ENCODE measurements around the gene MYORG. TPM values are rescaled to one million over a fixed set of nuclear protein-coding genes. Genes with fewer than 3 reads are reported as not detected.

Gene MYORG
- total and polyA plus RNA-seq, 2 experiments from 2014 or later: 23.4 to 32.2 TPM

GRCh38 chr9:34331196-34331595 is 45.5 kb downstream of the MYORG start:
- Histone ChIP-seq H3K4me2 (no peak overlapping the region), H3K4me3 (no peak overlapping the region), H3K27me3 (no peaks in the 10 kb centered on the region), H2AFZ (no peak overlapping the region), H3K9me2 (replicated peaks; ENCODE audit: insufficient read depth) (no peaks in the 10 kb centered on the region), H3K9me3 (ENCODE audit: low read depth) (no peaks in the 10 kb centered on the region), H3K79me2 (peaks cover 33% of the 10 kb centered on the region), H3K36me3 (replicated peaks; ENCODE audit: insufficient read depth, low read depth) (no peaks in the 10 kb centered on the region), H3K27ac (no peak overlapping the region), H3K4me1 (ENCODE audit: insufficient read depth) (no peaks in the 10 kb centered on the region), H4K20me1 (ENCODE audit: insufficient read depth, poor library complexity, severe bottlenecking) (no peaks in the 10 kb centered on the region)
- WGBS (ENCODE audit: low lambda C conversion rate, missing lambda C conversion rate): 88% methylated on average over 1 of the region's 1 CpG
- no peak for DNase-seq (ENCODE audit: low spot score)
- TF ChIP-seq EZH2 (IDR thresholded peaks at IDR 0.05; ENCODE audit: borderline replicate concordance) (no peak), EZH2phosphoT487 (IDR thresholded peaks at IDR 0.05; ENCODE audit: low read depth, severe bottlenecking, unreplicated experiment) (no peak)
- TF ChIP-seq, protein P1, sequence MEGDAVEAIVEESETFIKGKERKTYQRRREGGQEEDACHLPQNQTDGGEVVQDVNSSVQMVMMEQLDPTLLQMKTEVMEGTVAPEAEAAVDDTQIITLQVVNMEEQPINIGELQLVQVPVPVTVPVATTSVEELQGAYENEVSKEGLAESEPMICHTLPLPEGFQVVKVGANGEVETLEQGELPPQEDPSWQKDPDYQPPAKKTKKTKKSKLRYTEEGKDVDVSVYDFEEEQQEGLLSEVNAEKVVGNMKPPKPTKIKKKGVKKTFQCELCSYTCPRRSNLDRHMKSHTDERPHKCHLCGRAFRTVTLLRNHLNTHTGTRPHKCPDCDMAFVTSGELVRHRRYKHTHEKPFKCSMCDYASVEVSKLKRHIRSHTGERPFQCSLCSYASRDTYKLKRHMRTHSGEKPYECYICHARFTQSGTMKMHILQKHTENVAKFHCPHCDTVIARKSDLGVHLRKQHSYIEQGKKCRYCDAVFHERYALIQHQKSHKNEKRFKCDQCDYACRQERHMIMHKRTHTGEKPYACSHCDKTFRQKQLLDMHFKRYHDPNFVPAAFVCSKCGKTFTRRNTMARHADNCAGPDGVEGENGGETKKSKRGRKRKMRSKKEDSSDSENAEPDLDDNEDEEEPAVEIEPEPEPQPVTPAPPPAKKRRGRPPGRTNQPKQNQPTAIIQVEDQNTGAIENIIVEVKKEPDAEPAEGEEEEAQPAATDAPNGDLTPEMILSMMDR (IDR thresholded peaks at IDR 0.05; ENCODE audit: poor library complexity): no peak

GRCh38 chr9:34328987-34329832 is 47.5 kb downstream of the MYORG start, which contains the start of the genes KIF24 and NUDT2:
TSS of gene KIF24 (minus strand) at chr9:34329268. CDS start at chr9:34311346, 17,922 bp downstream.
TSS of gene NUDT2 (plus strand) at chr9:34329569. CDS start at chr9:34339040, 9,471 bp downstream.
- no peaks in the 10 kb centered on the region for H3K9me2 ChIP-seq (replicated peaks; ENCODE audit: insufficient read depth)
- peak within 1 kb of the TSS; percentile 48 for H2AFZ ChIP-seq
- H3K4me1 ChIP-seq (ENCODE audit: insufficient read depth): no peaks in the 10 kb centered on the region
- under 1% methylated on average over 61 of the region's 64 CpGs for WGBS (ENCODE audit: low lambda C conversion rate, missing lambda C conversion rate)
- peak within 1 kb of the TSS; percentile 90 for H3K27ac ChIP-seq
- peak within 1 kb of the TSS; percentile 77 for H3K4me2 ChIP-seq
- peak; percentile 100 for DNase-seq (ENCODE audit: low spot score)
- H3K27me3 ChIP-seq: no peaks in the 10 kb centered on the region
- peak within 1 kb of the TSS; percentile 35 for H3K4me3 ChIP-seq
- H3K79me2 ChIP-seq: peaks cover 28% of the 10 kb centered on the region
- no peaks in the 10 kb centered on the region for H3K36me3 ChIP-seq (replicated peaks; ENCODE audit: insufficient read depth, low read depth)
- no peaks in the 10 kb centered on the region for H4K20me1 ChIP-seq (ENCODE audit: insufficient read depth, poor library complexity, severe bottlenecking)
- no peaks in the 10 kb centered on the region for H3K9me3 ChIP-seq (ENCODE audit: low read depth)
- TF ChIP-seq EZH2phosphoT487 (IDR thresholded peaks at IDR 0.05; ENCODE audit: low read depth, severe bottlenecking, unreplicated experiment) (no peak), EZH2 (IDR thresholded peaks at IDR 0.05; ENCODE audit: borderline replicate concordance) (no peak)

- H2AFZ ChIP-seq: peak overlapping the region; percentile 48
- no peaks in the 10 kb centered on the region for H3K9me3 ChIP-seq (ENCODE audit: low read depth)
These were observed 48.2 kb downstream of the MYORG start for GRCh38 chr9:34328500-34328986.

More at GRCh38 chr9:34328500-34328986, 48.2 kb downstream of the MYORG start:
- H3K36me3 ChIP-seq (replicated peaks; ENCODE audit: insufficient read depth, low read depth): no peaks in the 10 kb centered on the region
- H3K4me3 ChIP-seq: peak overlapping the region; percentile 32
- no peak for DNase-seq (ENCODE audit: low spot score)
- no peaks in the 10 kb centered on the region for H4K20me1 ChIP-seq (ENCODE audit: insufficient read depth, poor library complexity, severe bottlenecking)
- H3K4me1 ChIP-seq (ENCODE audit: insufficient read depth): no peaks in the 10 kb centered on the region
- no peaks in the 10 kb centered on the region for H3K9me2 ChIP-seq (replicated peaks; ENCODE audit: insufficient read depth)
- H3K27ac ChIP-seq: peak overlapping the region; percentile 13
- peaks cover 22% of the 10 kb centered on the region for H3K79me2 ChIP-seq
- peak overlapping the region; percentile 75 for H3K4me2 ChIP-seq
- TF ChIP-seq, protein P1 (IDR thresholded peaks at IDR 0.05; ENCODE audit: poor library complexity): no peak
- no peak for TF ChIP-seq EZH2phosphoT487 (IDR thresholded peaks at IDR 0.05; ENCODE audit: low read depth, severe bottlenecking, unreplicated experiment)
- TF ChIP-seq EZH2 (IDR thresholded peaks at IDR 0.05; ENCODE audit: borderline replicate concordance): no peak
- WGBS (ENCODE audit: low lambda C conversion rate, missing lambda C conversion rate): under 1% methylated on average over 11 of the region's 11 CpGs
- H3K27me3 ChIP-seq: no peaks in the 10 kb centered on the region
